NCI-H748 (cell line): Measurements from ENCODE around the gene NEIL3.
A peak's percentile ranks its signal among the peaks of the same experiment; 100 is the strongest.

Experiments used
- DNase-seq: peaks from one replicate; lab custom pipeline; 2025; ENCODE audit not compliant: unreplicated experiment; lab: John Stamatoyannopoulos, UW

The NEIL3 gene, protein sequence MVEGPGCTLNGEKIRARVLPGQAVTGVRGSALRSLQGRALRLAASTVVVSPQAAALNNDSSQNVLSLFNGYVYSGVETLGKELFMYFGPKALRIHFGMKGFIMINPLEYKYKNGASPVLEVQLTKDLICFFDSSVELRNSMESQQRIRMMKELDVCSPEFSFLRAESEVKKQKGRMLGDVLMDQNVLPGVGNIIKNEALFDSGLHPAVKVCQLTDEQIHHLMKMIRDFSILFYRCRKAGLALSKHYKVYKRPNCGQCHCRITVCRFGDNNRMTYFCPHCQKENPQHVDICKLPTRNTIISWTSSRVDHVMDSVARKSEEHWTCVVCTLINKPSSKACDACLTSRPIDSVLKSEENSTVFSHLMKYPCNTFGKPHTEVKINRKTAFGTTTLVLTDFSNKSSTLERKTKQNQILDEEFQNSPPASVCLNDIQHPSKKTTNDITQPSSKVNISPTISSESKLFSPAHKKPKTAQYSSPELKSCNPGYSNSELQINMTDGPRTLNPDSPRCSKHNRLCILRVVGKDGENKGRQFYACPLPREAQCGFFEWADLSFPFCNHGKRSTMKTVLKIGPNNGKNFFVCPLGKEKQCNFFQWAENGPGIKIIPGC

DNA sequence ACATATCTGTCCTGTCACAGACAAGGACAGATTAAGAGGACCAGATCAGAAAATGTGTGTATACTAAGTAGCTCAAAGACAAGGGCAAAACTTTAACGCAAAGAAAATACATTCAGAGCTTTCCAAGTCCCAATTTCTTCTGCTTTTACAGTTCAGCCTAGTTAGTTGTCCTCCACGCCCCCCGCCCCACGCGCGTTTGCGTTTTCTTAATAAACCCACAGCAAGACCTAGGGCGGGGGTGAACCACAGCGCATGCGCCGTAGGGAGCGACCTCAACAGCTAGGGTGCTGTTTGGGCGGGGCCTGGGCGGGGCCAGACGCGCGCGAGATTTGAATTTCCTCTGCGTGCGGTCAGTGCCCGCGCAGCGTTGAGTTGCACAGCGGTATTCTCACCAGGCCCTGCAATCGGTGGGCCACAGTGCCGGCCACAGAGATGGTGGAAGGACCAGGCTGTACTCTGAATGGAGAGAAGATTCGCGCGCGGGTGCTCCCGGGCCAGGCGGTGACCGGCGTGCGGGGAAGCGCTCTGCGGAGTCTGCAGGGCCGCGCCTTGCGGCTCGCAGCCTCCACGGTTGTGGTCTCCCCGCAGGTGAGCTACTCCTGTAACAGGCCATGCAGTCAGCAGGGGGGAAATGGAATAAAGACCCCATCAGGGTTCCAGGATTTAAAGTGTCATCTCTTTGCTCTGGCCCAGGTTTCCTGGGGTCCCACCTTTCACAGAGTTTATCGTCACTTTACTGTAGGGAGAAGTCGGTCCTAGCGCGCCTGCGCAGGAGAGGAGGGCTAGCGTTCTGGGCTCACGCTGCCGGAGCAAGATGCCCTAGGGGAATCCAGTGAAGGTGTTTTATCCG, at the start of gene NEIL3:
Gene NEIL3 (plus strand): TSS at position 353 of the 850 bp plus-strand sequence. CDS start 80 bp downstream, at position 433.
- peak; percentile 88 for DNase-seq

DNA sequence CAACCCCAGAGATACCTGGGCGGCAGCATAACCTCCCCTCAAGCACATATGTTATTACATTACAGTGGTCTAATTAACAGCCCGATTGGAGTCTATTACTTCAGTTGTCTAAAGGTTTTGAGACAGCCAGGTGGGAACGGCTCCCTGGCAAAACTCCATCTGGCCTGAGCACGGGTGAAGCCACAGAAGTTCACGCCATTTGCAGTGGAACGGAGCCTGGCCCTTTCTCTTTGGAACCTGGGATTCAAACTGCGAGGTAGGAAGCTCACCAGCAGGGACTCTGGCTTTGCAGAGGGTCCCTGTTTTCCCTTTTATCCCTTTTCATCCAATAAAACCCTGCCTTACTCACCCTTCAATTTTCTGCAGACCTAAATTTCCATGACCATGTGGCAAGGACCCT, 45.9 kb upstream of the NEIL3 start:
- DNase-seq: no peak

DNA sequence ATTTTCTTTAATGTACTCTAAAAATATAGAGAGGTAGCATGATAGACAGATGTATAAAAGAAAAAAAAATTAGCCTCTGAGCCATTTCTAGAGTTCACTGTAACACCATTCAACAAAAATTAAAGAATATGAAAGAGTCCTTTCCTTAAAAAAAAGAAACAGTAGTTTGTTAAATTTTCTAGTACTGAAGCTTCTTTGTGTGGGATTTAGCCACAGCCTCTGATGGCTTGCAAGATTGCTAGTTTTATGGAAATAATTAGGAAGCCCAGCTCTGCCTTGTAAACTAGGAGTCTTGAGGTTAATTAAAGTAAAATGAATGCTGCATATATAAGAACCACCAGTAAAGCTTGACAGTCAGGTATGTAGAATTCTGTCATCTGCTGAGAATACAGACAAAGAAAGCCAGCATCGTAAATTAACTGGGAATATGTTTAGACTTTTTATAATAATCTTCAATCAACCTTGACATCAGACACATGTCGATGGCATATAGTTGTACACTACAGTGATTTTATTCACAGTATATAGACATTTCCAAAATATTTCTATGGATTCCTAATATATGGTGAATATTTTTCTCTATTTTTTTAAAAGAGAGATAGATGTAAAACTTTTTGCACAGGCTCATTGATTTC, 44.8 kb upstream of the NEIL3 start:
- no peak for DNase-seq

DNA sequence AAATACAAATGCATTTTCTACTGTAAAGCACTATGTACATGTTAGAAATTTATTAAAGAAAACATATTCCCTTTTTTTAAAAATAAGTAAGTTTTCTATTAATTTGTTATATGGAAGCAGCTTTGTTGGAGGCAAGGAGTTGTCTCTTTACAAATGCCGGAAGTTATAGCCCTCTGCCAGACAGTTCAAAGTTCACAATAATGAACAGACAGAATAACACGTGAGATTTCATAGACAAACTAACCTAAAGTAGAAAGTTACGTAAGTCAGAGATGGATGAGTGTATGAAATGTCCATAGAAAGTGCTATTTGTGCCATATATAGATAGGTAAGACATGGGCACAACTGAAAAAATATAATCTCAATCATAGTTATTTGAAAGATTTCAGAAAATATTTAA, 43.9 kb upstream of the NEIL3 start:
- DNase-seq: no peak

DNA sequence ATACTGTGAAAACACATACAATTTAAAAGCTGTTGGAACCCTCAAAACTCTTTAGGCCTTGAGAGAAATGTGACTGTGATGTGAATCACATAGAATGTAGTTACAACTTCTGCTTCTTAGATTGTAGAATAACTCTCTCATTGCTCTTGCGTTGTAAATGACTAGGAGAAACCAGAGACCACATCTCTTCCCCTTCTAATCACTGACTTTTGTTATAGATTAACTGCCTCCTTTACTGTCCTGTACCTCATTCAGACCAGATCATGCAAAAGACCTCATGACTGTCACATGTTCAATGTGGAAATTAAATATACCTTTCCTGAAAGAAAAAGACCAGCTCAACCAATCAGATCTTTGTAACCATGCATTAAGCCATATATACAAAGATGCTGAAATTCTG, 43.2 kb upstream of the NEIL3 start:
- no peak for DNase-seq

DNA sequence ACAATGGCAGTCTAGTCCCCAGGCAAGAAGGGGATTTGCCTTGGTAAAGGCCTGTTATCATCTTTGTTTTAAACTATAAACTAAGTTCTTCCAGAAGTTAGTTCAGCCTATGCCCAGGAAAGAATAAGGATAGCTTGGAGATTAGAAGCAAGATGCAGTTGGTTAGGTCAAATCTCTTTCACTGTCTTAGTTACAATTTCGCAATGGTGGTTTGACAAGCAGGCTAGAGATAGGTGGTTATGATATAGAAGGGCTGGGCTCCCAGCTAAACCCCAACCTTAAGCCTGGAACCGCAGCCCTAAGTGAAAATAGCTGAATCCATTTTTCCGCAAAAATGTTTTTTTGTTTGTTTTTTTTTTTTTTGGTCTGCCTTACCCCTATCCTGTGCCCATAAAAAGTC, 41.8 kb upstream of the NEIL3 start:
- DNase-seq: no peak

DNA sequence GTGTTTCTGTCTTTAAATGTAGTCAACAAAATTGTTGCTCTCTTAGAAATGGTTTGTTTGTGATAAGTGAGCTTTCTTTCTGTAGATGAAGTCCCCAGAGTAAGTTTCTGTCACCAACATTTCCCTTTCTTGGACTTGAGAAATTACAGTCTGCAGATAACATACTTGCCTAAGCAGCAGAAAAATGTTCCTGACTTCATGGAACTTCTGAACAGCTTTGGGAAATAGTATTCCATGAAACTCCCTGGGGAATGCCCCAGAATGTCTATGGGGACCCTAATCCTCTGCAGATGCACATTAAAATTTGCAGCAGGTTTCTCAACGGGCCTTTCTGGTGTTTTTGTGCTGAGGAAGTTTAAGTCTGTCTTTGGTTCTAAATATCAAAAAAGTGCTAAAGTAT, 38.6 kb upstream of the NEIL3 start:
- DNase-seq: no peak

DNA sequence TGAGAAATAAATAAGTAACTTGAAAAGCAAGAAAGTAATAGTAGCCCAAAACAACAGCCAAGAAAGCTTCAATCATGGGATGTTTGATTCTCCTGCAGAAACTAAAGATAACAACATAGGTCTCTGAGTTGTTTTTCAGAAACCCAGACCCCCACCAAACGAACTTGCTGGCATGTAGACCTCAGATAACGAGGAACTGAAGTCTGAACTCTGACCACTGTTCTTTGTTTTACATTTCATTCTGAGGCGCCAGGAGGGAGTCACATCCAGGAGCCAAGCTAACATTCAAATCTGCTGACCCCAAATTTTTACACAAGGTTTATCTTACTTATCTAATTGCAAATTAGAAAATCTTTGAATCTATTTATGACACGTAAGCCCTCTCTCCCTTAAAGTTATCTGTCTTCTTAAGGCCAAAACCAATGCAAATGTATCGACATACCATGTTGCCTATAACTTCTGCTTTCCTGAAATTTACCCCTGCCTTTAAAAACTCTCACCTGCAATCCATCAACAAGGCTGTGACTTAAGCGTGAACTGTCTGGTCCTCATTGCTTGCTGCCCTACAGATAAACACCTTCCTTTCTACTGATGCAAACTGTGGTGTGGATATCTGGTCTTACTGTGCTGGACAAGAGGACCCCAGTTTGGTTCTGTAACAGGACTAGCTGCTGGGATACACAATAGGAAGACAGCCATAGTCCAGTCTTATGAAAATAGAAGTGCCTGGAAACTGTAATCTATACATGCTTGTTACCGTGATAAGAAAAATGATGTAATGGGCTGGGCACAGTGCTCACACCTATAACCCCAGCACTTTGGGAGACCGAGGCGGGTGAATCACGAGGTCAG, 37.5 kb upstream of the NEIL3 start:
- no peak for DNase-seq

DNA sequence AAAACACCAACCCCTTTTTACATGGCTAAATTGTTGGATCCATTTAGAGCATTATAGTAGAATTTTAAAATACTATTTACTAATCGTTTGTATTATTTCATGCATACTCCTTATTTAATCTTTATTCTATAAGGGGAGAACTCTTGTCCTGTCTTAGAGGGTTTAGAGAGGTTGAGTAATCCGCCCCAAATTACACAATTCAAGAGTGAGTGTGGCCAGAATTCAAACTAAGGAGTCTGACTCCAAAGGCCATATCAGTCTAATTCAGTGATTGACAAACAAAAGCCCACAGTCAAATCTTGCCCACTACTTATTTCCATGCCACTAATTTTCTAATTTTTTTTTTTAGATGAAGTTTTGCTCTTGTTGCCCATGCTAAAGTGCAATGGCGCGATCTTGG, 33.7 kb upstream of the NEIL3 start:
- DNase-seq: no peak

DNA sequence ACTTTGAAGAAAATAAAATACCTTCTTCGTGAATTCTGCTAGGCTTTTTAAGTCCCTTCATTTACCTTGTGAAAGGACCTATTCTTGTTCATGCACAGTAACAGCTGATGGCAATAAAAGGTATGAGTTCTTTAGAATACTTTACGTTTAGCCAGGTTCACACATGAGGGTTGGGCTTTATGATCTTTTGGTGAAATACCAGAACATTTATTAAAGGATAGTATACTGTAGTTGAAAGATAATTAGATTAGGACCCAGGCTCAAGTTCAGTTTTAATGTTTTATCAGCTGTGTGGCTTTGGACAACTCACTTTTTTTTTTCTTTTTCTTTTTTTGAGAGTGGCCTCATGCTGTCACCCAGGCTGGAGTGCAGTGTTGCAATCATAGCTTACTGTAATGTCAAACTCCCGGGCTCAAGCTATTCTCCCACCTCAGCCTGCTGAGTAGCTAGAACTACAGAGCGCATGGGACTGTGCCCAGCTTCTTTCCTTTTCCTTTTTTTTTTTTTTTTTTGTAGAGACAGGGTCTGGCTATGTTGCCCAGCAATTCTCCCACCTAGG, 28.2 kb upstream of the NEIL3 start:
- DNase-seq: no peak

DNA sequence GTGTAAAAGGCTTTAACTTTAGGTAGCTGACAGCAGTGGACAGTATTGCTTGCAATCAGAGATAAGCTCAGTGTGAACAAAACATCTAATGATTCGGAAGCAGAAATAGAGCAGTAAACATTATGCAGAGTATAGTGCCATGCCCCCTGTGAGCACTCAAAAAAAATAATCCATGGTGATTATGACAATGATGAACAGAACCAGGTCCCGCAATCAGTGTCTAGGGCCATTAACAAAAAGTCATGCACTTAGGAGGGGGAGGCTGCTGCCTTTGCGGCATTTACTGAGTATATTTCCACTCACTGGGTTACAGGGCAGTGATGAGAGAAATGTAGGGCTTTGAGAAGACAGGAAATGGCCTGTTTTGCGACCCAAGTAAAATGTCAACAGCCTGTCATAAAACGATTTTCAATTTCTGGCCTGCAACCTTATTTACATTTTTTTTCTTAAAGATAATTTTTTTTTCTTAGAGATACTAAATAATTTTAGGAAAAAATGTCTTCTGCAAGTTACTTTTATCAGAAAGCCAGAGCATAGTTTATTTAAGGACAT, 27.3 kb upstream of the NEIL3 start:
- DNase-seq: no peak

DNA sequence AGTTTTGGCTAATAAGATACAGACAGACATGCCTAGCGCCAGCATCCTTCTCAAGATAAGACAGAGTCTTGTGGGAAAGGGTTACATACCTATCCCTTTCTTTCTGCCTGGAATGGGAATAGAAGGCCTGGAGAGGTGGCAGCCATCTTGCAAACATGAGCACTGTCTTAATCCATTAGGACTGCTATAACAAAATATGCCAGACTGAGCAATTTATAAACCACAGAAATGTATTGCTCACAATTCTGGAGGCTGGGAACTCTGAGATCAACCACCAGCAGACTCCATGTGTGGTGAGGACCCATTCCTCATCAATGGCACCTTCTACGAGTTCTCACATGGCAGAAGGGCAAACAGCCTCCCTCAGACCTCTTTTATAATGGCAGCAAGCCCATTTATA, 26.5 kb upstream of the NEIL3 start:
- no peak for DNase-seq

DNA sequence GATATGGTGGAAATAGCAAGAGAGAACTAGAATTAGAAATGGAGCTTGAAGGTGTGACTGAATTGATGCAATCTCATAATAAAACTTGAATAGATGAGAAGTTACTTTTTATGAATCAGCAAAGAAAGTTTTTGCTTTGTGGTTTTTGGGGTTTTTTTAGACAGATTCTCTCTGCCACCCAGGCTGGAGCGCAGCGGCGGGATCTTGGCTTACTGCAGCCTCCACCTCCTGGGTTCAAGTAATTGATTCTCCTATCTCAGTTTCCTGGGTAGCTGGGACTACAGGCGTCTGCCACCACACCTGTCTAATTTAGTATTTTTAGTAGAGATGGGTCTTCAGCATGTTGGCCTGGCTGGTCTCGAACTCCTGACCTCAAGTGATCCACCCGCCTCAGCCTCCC, 23.7 kb upstream of the NEIL3 start:
- DNase-seq: no peak

DNA sequence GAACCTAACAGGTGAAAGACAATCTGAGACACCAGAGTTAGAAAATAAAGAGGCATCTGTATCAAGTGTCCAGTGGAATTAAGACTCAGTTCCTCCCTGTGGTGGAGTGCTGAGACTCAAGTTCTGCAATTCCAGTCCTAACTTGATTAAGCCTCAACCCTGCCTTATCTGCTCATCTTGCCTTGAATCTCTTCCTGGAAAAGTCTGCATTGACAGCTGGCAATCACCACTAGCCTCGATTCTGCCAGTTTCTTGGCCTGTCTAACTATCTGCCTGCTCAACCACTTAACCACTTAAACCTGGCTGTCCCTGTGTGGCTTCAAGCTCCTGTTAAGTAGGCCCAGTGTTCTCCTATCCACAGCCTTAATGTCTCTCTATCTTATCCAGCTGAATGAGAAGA, 22.4 kb upstream of the NEIL3 start:
- no peak for DNase-seq

DNA sequence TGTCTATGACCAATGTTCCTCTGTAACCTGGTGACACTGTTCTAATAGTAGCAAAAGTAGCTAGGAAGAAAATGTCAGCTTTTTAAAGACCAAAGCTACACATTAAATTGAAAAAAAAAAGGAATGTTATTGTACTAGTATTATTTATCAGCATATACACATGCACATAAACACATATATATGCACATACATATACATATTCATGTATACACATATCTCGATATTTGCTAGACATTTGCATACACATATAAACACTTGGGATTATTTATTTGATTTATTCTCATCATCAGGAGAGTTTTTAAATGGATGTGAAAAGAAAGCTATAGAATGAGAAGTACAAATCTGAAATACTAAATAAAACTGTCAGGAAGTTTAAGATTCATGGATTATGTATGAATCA, 21.3 kb upstream of the NEIL3 start:
- DNase-seq: no peak

DNA sequence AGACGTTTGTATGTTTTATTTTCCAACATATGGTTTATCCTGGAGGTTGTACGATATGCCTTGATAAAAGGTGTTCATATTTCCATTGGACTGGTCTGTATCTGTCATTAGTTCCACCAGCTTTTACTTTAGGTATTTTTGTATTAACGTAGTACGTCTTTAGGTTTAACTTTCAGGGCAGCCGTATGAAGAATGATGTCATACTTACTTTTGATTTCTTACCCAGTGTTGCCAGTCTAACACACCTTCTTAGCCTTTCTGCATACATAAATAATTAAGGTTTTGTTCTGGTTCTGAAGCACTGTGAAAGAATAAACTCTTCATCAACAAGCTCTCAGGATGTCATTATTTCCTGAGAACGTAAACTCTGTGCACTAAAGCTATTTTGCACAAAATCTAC, 18.9 kb upstream of the NEIL3 start:
- no peak for DNase-seq

DNA sequence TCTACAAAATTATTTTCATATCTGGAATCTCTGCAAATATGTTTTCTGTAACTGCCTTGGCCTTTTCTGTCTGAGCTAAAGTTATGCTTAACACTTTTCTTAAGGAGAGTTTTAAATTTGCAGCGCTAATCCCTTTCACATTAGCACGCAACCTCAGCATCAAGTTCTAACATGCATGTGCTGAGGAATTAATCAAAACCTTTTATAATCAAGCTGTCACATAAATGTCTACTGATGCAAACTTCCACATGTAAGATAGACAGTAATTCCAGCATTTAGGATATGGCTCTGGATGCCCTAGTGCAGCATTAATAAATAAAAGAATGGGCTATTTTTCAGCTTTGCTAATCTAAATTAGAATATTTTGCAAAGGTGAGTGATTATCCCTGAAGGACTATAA, 17.5 kb upstream of the NEIL3 start:
- no peak for DNase-seq

DNA sequence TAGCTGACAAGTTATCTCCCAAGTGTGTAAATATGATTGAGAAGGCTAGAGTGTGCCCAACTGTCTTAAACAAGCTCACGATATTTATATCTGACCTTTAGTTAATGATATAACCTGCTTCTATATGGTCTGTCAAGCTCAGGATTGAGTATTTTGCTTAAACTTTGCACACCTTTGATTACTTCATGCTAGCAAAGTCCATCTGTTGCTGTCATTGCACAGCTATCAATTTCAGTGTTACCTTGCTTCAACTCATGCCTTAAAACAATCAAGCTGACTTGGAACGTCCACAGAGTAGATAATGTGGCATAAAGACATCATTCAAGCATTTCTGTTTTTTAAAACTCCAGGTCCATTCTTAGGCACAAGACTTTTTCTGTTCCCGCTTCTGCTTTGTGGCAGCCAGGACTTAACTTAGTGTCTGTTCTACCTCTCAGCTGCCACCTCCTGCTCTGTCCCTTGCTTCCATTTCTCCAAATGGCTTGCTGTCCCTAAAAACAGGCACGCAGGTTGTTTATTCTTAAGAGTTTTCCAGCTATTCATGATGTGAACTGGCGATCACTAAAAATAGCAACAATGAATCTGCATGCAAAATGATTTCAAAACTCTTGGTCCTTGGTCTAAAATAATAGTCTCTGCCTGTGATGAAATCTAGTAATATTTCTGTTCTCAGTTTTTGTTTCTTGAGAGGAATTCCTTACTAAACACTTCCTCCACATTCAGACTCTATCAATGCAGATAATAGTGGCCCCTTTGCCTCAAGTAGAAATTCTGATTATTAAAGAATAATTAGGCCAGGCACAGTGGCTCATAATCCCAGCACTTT, 16.3 kb upstream of the NEIL3 start:
- no peak for DNase-seq

DNA sequence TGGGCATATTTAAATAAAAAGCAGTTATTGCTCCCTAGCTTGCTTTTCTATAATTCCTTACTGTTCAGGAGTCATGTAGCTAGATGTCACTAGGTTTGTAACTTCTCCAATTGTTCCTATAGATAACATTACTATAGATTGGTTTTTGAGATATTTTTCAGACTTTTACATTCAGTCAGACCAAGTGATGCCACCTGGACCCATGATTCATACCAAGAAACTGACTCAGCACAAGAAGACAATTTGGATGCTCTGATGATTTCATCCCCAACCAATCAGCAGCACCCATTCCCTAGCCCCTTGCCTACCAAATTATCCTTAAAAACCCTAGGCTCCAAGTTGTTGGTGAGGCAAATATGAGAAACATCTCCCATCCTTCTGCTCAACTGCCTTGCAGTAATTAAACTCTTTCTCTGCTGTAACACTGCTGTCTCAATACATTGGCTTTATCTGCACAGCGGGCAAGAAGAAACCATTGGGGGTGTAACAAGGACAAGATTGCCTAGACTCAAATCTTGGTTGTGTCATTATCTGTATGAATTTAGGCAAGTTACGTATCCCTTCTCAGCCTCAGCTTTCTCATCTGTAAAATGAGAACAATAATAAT, 11.8 kb upstream of the NEIL3 start:
- DNase-seq: no peak
